Measurements from ENCODE around the gene IL16. TPM values are rescaled to one million over a fixed set of nuclear protein-coding genes. Genes with fewer than 3 reads are reported as not detected.

Gene IL16
- total RNA-seq, 1 donor from 2014 or later: 8.5 TPM

GRCh38 chr15:81351651-81352050 lies 155.0 kb downstream of the IL16 start:
- intact Hi-C loops (cut with DNase I): no loop called here
- Histone ChIP-seq H3K27ac (no peak overlapping the region), H3K9me3 (no peaks in the 10 kb centered on the region), H3K36me3 (no peaks in the 10 kb centered on the region), H3K4me3 (no peak overlapping the region), H3K4me1 (no peaks in the 10 kb centered on the region), H3K27me3 (no peaks in the 10 kb centered on the region)
- DNase-seq (ENCODE audit: low spot score in 2 of 2): no peak
- no peak for TF ChIP-seq CTCF (IDR thresholded peaks at IDR 0.05)

GRCh38 chr15:81356252-81356651 lies 159.6 kb downstream of the IL16 start:
- no peak for TF ChIP-seq CTCF (IDR thresholded peaks at IDR 0.05)
- no peak for DNase-seq (ENCODE audit: low spot score in 2 of 2)
- H3K4me1 ChIP-seq: no peaks in the 10 kb centered on the region

GRCh38 chr15:81357180-81357686 lies 160.6 kb downstream of the IL16 start:
- no peaks in the 10 kb centered on the region for H3K9me3 ChIP-seq
- intact Hi-C loops (cut with DNase I): no loop called here
- DNase-seq (ENCODE audit: low spot score in 2 of 2): no peak
- no peak overlapping the region for H3K27ac ChIP-seq
- H3K4me3 ChIP-seq: no peak overlapping the region
- no peaks in the 10 kb centered on the region for H3K27me3 ChIP-seq
- no peaks in the 10 kb centered on the region for H3K4me1 ChIP-seq
- no peaks in the 10 kb centered on the region for H3K36me3 ChIP-seq
- no peak for TF ChIP-seq CTCF (IDR thresholded peaks at IDR 0.05)

More at GRCh38 chr15:81356252-81356651, 159.6 kb downstream of the IL16 start:
- Histone ChIP-seq H3K9me3 (no peaks in the 10 kb centered on the region), H3K27me3 (no peaks in the 10 kb centered on the region), H3K27ac (no peak overlapping the region), H3K36me3 (no peaks in the 10 kb centered on the region), H3K4me3 (no peak overlapping the region)
- intact Hi-C loops (cut with DNase I): no loop called here

GRCh38 chr15:81358248-81358647 lies 161.6 kb downstream of the IL16 start:
- intact Hi-C loops (cut with DNase I): no loop called here
- H3K36me3 ChIP-seq: no peaks in the 10 kb centered on the region
- DNase-seq (ENCODE audit: low spot score in 2 of 2): no peak
- H3K27ac ChIP-seq: no peak overlapping the region
- H3K9me3 ChIP-seq: no peaks in the 10 kb centered on the region
- H3K27me3 ChIP-seq: no peaks in the 10 kb centered on the region
- no peak overlapping the region for H3K4me3 ChIP-seq
- TF ChIP-seq CTCF (IDR thresholded peaks at IDR 0.05): no peak
- no peaks in the 10 kb centered on the region for H3K4me1 ChIP-seq

GRCh38 chr15:81360491-81360890 lies 163.8 kb downstream of the IL16 start:
- H3K4me1 ChIP-seq: no peaks in the 10 kb centered on the region
- DNase-seq (ENCODE audit: low spot score in 2 of 2): no peak
- no peak overlapping the region for H3K4me3 ChIP-seq
- no peak overlapping the region for H3K27ac ChIP-seq
- H3K36me3 ChIP-seq: no peaks in the 10 kb centered on the region
- intact Hi-C loops (cut with DNase I): no loop called here
- no peaks in the 10 kb centered on the region for H3K9me3 ChIP-seq
- no peaks in the 10 kb centered on the region for H3K27me3 ChIP-seq
- no peak for TF ChIP-seq CTCF (IDR thresholded peaks at IDR 0.05)

- Histone ChIP-seq H3K27me3 (no peaks in the 10 kb centered on the region), H3K36me3 (no peaks in the 10 kb centered on the region), H3K4me1 (no peaks in the 10 kb centered on the region), H3K9me3 (no peaks in the 10 kb centered on the region), H3K4me3 (no peak overlapping the region), H3K27ac (no peak overlapping the region)
- TF ChIP-seq CTCF (IDR thresholded peaks at IDR 0.05): no peak
- DNase-seq (ENCODE audit: low spot score in 2 of 2): no peak
- intact Hi-C loops (cut with DNase I): no loop called here
Observed at GRCh38 chr15:81361891-81362290, 165.2 kb downstream of the IL16 start.
